BJ (cell line): ENCODE measurements around the gene XRCC4. TPM values are rescaled to one million over a fixed set of nuclear protein-coding genes. Genes with fewer than 3 reads are reported as not detected.

Source experiments
- CTCF ChIA-PET: fragments of 350-600 bp; formaldehyde crosslinking; extraction: SDS; loops from one replicate; lab custom pipeline; 2021; ENCODE audit warnings: antibody characterized with exemption, inconsistent platforms; lab: Yijun Ruan, JAX
- POLR2A ChIA-PET: fragments of 300-600 bp; sonication (Branson Sonifier 250); formaldehyde crosslinking; extraction: SDS; loops from one replicate; lab custom pipeline; 2021; ENCODE audit warnings: antibody characterized with exemption; lab: Charles Lee
- DNase-seq: peaks from one replicate; pipeline ENCODE4 v3.0.0-alpha.2; 2011; ENCODE audit warnings: low read depth
- H3K27me3 ChIP-seq: 2 replicates; pipeline ENCODE4 v1.6.0; 2011; ENCODE audit warnings: low read length; ENCODE audit not compliant: control insufficient read depth, insufficient read depth
- H3K36me3 ChIP-seq: 2 replicates; pipeline ENCODE4 v1.5.1; 2011; ENCODE audit warnings: low read length; ENCODE audit not compliant: control insufficient read depth, insufficient read depth
- H3K4me3 ChIP-seq: 2 replicates; pipeline ENCODE4 v1.5.1; 2011; ENCODE audit warnings: low read depth, mild to moderate bottlenecking, control low read depth, low read length
- CTCF ChIP-seq: IDR thresholded peaks from 2 replicates; pipeline ENCODE4 v1.5.1; 2011; ENCODE audit warnings: low read depth, mild to moderate bottlenecking, control low read depth, inconsistent platforms, low read length, moderate library complexity; ENCODE audit not compliant: insufficient read depth
- polyA plus RNA-seq: library from polyadenylated mRNA; depleted of rRNA; stranded (reverse); fragments of >200 nt; gene quantifications from 2 replicates; pipeline ENCODE4 v1.2.3, GENCODE V29; 2011

XRCC4 gene
- polyA plus RNA-seq, 1 experiment = 1.6 TPM

GRCh38 chr5:83357621-83358231 is 280.4 kb downstream of the XRCC4 start:
- ChIA-PET POLR2A (no interaction called here), CTCF (interaction anchor here (0.6 to 1.1 kb wide), 3 partner anchors 18 to 1216 kb away, joined by 3 to 4 read pairs (median 3); no protein-coding TSS in a partner anchor)
- Histone ChIP-seq H3K4me3 (no peak overlapping the region), H3K36me3 (no peaks in the 10 kb centered on the region), H3K27me3 (no peaks in the 10 kb centered on the region)
- no peak for TF ChIP-seq CTCF
- DNase-seq = no peak

DNA sequence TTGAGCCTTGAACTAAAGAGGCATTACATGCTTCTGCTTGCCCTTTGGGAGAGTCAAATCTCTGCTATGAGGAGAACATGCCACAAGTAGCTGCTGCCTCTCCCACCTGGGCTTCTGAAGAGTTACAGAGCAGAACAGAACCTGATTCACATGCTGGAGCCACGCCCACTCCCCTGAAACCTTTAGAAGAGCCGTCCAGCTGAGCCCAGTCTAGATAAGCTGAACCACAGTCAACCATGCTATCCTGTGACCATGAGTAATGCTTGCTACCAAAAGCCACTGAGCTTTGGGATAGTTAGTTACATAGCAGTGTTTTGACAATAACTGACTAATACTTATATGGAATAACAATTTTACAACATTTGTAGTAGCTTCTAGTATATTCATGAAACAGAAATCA is 283.2 kb downstream of the XRCC4 start:
- ChIA-PET CTCF (no interaction called here), POLR2A (no interaction called here)
- DNase-seq = no peak
- no peak for TF ChIP-seq CTCF
- H3K36me3 ChIP-seq = no peaks in the 10 kb centered on the region
- H3K4me3 ChIP-seq = no peak overlapping the region
- no peaks in the 10 kb centered on the region for H3K27me3 ChIP-seq

- no peak overlapping the region for H3K4me3 ChIP-seq
- DNase-seq = no peak
- CTCF ChIA-PET = no interaction called here
- no peaks in the 10 kb centered on the region for H3K27me3 ChIP-seq
- H3K36me3 ChIP-seq = no peaks in the 10 kb centered on the region
- POLR2A ChIA-PET = no interaction called here
- TF ChIP-seq CTCF = no peak
Observed at GRCh38 chr5:83362526-83362925, 285.2 kb downstream of the XRCC4 start.

DNA sequence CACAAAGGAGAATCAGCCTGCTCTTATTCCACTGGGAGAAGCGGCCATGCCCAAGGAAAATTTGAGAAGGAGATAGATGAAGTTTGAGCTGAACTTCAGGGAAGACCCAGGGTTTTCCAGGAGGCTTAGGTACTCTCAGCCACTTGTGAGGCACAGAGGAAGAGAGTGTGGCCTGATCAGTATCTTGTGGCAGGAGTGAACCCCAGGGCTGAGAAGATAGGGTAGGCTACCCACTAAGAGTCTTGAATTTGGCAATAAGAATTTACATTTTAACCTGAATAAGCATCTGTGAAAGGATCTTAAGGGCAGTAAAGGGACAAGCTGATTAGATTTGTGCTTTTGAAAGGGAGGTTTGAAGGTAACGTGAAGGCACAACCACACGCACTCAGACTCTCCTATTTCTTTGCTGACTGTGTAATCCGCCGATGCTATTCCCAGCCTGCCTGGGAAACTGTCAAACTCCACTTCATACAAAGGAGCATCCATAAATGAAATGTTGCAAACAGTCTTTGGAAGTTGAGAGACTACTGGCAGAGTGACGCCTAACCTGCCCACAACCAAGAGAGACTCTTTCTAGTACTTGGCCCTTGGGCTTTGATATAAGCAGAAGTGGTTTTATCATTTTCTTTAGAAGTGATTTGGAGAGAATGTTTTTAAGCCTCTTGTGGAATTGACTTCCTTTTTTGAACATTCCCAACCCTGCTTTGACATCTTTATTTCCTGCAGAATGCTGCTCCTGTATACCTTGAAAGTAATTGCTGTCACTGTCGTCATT is 286.0 kb downstream of the XRCC4 start:
- Histone ChIP-seq H3K27me3 (no peaks in the 10 kb centered on the region), H3K36me3 (no peaks in the 10 kb centered on the region), H3K4me3 (no peak overlapping the region)
- ChIA-PET CTCF (no interaction called here), POLR2A (no interaction called here)
- no peak for DNase-seq
- no peak for TF ChIP-seq CTCF

- DNase-seq = no peak
- H3K4me3 ChIP-seq = no peak overlapping the region
- CTCF ChIA-PET = no interaction called here
- POLR2A ChIA-PET = no interaction called here
- TF ChIP-seq CTCF = no peak
- H3K36me3 ChIP-seq = no peaks in the 10 kb centered on the region
- no peaks in the 10 kb centered on the region for H3K27me3 ChIP-seq
Observed at GRCh38 chr5:83363886-83364275, 286.5 kb downstream of the XRCC4 start.
